GM12878 (cell line): ENCODE measurements around the gene PCED1B. TPM values are rescaled to one million over a fixed set of nuclear protein-coding genes. Genes with fewer than 3 reads are reported as not detected.

Experiments used
- ATAC-seq: fragments of 200-7000 bp; cut with Tn5 transposase; 3 replicates; pipeline ENCODE4 v1.9.1; 2020; ENCODE audit warnings: mild to moderate bottlenecking, moderate library complexity
- BruUV-seq: library from RNA; stranded (reverse); fragments of 400-500 nt; replicated peaks from 2 replicates; lab custom pipeline; 2021; lab: Mats Ljungman, UMichigan
- CTCF ChIA-PET: fragments of 300-600 bp; sonication (Branson Sonifier 250); formaldehyde crosslinking; extraction: SDS; loops from one replicate; lab custom pipeline; 2021; ENCODE audit warnings: inconsistent platforms; lab: Yijun Ruan, JAX
- POLR2A ChIA-PET: fragments of 350-600 bp; formaldehyde crosslinking; extraction: SDS; loops from one replicate; lab custom pipeline; 2021; ENCODE audit warnings: inconsistent platforms; lab: Charles Lee
- RAD21 ChIA-PET: fragments of 300-600 bp; sonication (Branson Sonifier 250); formaldehyde crosslinking; loops from one replicate; lab custom pipeline; 2023; ENCODE audit warnings: antibody characterized with exemption; ENCODE audit not compliant: unreplicated experiment; lab: Charles Lee
- SMC1A ChIA-PET: fragments of 300-600 bp; sonication (Branson Sonifier 250); formaldehyde crosslinking; loops from one replicate; lab custom pipeline; 2023; ENCODE audit not compliant: unreplicated experiment, uncharacterized antibody; lab: Charles Lee
- DNase-seq: peaks from one replicate; pipeline ENCODE4 v3.0.0-alpha.2; 2011; ENCODE audit warnings: low read depth, low spot score
- FAIRE-seq: peaks from 3 replicates; lab custom pipeline; 2011; peaks lifted over from hg19 to GRCh38; lab: Jason Lieb, UNC
- H2AFZ ChIP-seq: 2 replicates; pipeline ENCODE4 v1.6.0; 2011; ENCODE audit warnings: low read depth, low read length, control low read depth; ENCODE audit not compliant: control insufficient read depth
- H3K27ac ChIP-seq: 2 replicates; pipeline ENCODE4 v1.5.1; 2011; ENCODE audit warnings: control low read depth; ENCODE audit not compliant: control insufficient read depth, insufficient read depth
- H3K27me3 ChIP-seq, 2 experiments: replicated peaks in 1 of 2; 2 replicates each; pipeline versions ENCODE4 v1.6.0 to v1.6.1; 2011; ENCODE audit warnings: low read length in 1 of 2; ENCODE audit not compliant: control insufficient read depth in 2 of 2, insufficient read depth in 2 of 2
- H3K36me3 ChIP-seq, 2 experiments: 2 replicates each; pipeline ENCODE4 v1.5.1; 2011; ENCODE audit warnings: low read length in 1 of 2; ENCODE audit not compliant: control insufficient read depth in 2 of 2, insufficient read depth in 2 of 2
- H3K4me1 ChIP-seq: 2 replicates; pipeline ENCODE4 v1.6.1; 2011; ENCODE audit warnings: mild to moderate bottlenecking, low read length, moderate library complexity, mixed read lengths; ENCODE audit not compliant: control insufficient read depth, insufficient read depth
- H3K4me2 ChIP-seq: 2 replicates; pipeline ENCODE4 v1.6.0; 2011; ENCODE audit warnings: control low read depth; ENCODE audit not compliant: control insufficient read depth, insufficient read depth
- H3K4me3 ChIP-seq: fragments of 200-600 bp; sonication (generic); 2 replicates; pipeline ENCODE4 v1.5.1; 2016
- H3K79me2 ChIP-seq: 2 replicates; pipeline ENCODE4 v1.6.0; 2011; ENCODE audit warnings: low read length; ENCODE audit not compliant: control insufficient read depth, insufficient read depth
- H3K9ac ChIP-seq: 2 replicates; pipeline ENCODE4 v1.8.0; 2011; ENCODE audit warnings: low read length, control low read depth, mixed read lengths; ENCODE audit not compliant: control insufficient read depth, insufficient read depth
- H3K9me3 ChIP-seq: replicated peaks from 3 replicates; pipeline ENCODE4 v1.5.1; 2011; ENCODE audit warnings: mild to moderate bottlenecking, low read length; ENCODE audit not compliant: control insufficient read depth, insufficient read depth
- H4K20me1 ChIP-seq: 2 replicates; pipeline ENCODE4 v1.6.0; 2011; ENCODE audit not compliant: control insufficient read depth, insufficient read depth
- ATF7 ChIP-seq: fragments of 450-650 bp; IDR thresholded peaks from 2 replicates; pipeline ENCODE4 v1.6.1; 2016; ENCODE audit warnings: low read depth, mild to moderate bottlenecking
- CEBPB ChIP-seq, 2 experiments: fragments of 150-350 bp in 1 of 2; IDR thresholded peaks; 2 replicates each; pipeline ENCODE4 v1.6.1; 2012 to 2014; ENCODE audit warnings: low read depth in 2 of 2, low read length in 2 of 2, borderline replicate concordance in 1 of 2, inconsistent platforms in 1 of 2
- EP300 ChIP-seq, 2 experiments: fragments of 150-350 bp in 1 of 2; IDR thresholded peaks; 2 replicates each; pipeline ENCODE4 v1.6.1; 2011 to 2012; ENCODE audit warnings: low read depth in 2 of 2, low read length in 2 of 2, borderline replicate concordance in 1 of 2, improper control_type of control experiment in 1 of 2, inconsistent platforms in 1 of 2; ENCODE audit not compliant: control insufficient read depth in 1 of 2
- NR2F1 ChIP-seq: fragments of 450-650 bp; conservative IDR thresholded peaks from 2 replicates; pipeline ENCODE4 v1.6.1; 2017; ENCODE audit warnings: mild to moderate bottlenecking
- WGBS: methylation state at CpG from one replicate; pipeline ENCODE4 v1.1.6; 2016; ENCODE audit warnings: low lambda C conversion rate; ENCODE audit not compliant: insufficient replicate concordance, insufficient coverage; ENCODE audit errors: missing lambda C conversion rate; 5-methylcytosine and 5-hydroxymethylcytosine counted together
- in situ Hi-C: fragments of 300-500 bp; cut with MboI; formaldehyde crosslinking; loops from 9 replicates; pipeline ENCODE4 v1.14.3; 2018; ENCODE audit warnings: mixed read lengths
- intact Hi-C: fragments of 100-400 bp; cut with micrococcal nuclease; formaldehyde crosslinking; loops from one replicate; pipeline ENCODE4 v1.14.2; 2022; ENCODE audit not compliant: unreplicated experiment
- polyA plus RNA-seq, 11 experiments: library from polyadenylated mRNA; depleted of rRNA in 4 of 11; unstranded in 6 of 11; stranded (reverse) in 5 of 11; fragments of >200 nt; fragmentation: Nextera tagmentation in 4 of 11; fragmentation: Illumina TruSeq in 1 of 11; extraction: Ambion mirVana in 4 of 11; extraction: Trizol in 1 of 11; gene quantifications; 1 replicate in 1 of 11; 2 replicates in 10 of 11; pipeline versions ENCODE4 v1.2.1 to v1.2.3, GENCODE V29; 2011 to 2016; ENCODE audit warnings: inconsistent platforms in 2 of 11, missing spikeins in 2 of 11, low read depth in 1 of 11
- total RNA-seq, 4 experiments: library from RNA; depleted of rRNA in 3 of 4; stranded (reverse); fragments of >200 nt in 3 of 4; fragmentation: Illumina TruSeq in 1 of 4; extraction: Trizol in 1 of 4; gene quantifications; 2 replicates each; pipeline versions ENCODE4 v1.2.1 to v1.2.3, GENCODE V29; 2013 to 2021
- TF ChIP-seq, protein P1 (sequence below): fragments of 450-650 bp; IDR thresholded peaks from 2 replicates; pipeline ENCODE4 v1.6.1; 2018; ENCODE audit warnings: borderline replicate concordance, mild to moderate bottlenecking; ENCODE audit not compliant: partially characterized antibody

The PCED1B gene
- total and polyA plus RNA-seq, 10 of the 15 experiments (the other 5 are each of a cell fraction or from before 2014, with no cell fraction given) = 0.80 to 8.8 (median 3.0) TPM

DNA sequence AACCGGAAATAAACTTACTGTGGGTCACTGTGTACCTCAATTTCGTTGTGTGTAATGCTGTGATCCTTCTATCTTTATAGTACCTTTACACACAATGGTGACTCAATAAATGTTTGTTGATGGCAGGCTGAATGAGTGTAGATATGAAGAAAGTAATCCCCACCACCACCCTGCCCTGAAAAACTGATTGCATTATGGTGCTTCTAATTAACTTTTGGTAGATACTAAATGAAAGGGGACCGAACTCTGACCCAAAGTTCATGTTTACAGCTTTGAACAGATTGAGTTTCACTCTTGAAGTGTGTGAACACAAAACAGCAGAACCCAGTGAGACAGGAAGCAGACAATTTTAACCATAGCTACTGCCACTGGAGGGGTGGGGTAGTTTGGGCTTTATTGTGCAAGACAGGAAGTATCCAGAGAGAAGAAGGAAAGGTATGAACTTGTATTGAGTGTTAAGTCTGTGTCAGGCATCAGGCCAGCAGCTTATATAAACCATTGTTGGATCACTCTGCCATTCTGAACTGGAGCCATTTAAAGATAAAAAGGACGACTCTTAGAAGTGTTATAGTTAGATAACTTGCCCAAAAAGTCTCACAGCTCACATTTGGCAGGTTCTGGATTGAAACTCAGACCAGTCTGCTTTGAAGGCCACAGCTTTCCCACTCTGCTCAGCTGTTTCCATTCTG lies 197.3 kb downstream of the PCED1B start:
- ChIA-PET SMC1A (interaction anchor here (0.7 to 0.9 kb wide), 2 partner anchors 64 to 245 kb away, joined by 3 read pairs; no protein-coding TSS in a partner anchor), RAD21 (no interaction called here), POLR2A (no interaction called here), CTCF (interaction anchor here (0.7 to 1.0 kb wide), 2 partner anchors 10 to 120 kb away, joined by 3 read pairs; no protein-coding TSS in a partner anchor)
- Histone ChIP-seq H3K9me3 (no peaks in the 10 kb centered on the region), H3K9ac (no peak overlapping the region), H3K27ac (no peak overlapping the region), H3K4me3 (no peak overlapping the region), H4K20me1 (no peaks in the 10 kb centered on the region), H3K36me3 (no peaks in the 10 kb centered on the region), H3K79me2 (no peaks in the 10 kb centered on the region), H3K27me3 (peaks cover 0 to 5% of the 10 kb centered on the region in 2 experiments; a peak in 2 of 4 replicates), H2AFZ (no peak overlapping the region; the same call in 1 of the 2 replicates), H3K4me1 (peaks cover 5% of the 10 kb centered on the region), H3K4me2 (peak overlapping the region; percentile 5)
- BruUV-seq = no TSS peak
- no peak for TF ChIP-seq EP300 (IDR thresholded peaks at IDR 0.05; ENCODE audit: borderline replicate concordance in 1 of 2, control insufficient read depth in 1 of 2, low read depth in 2 of 2, low read length in 2 of 2)
- TF ChIP-seq, protein P1, sequence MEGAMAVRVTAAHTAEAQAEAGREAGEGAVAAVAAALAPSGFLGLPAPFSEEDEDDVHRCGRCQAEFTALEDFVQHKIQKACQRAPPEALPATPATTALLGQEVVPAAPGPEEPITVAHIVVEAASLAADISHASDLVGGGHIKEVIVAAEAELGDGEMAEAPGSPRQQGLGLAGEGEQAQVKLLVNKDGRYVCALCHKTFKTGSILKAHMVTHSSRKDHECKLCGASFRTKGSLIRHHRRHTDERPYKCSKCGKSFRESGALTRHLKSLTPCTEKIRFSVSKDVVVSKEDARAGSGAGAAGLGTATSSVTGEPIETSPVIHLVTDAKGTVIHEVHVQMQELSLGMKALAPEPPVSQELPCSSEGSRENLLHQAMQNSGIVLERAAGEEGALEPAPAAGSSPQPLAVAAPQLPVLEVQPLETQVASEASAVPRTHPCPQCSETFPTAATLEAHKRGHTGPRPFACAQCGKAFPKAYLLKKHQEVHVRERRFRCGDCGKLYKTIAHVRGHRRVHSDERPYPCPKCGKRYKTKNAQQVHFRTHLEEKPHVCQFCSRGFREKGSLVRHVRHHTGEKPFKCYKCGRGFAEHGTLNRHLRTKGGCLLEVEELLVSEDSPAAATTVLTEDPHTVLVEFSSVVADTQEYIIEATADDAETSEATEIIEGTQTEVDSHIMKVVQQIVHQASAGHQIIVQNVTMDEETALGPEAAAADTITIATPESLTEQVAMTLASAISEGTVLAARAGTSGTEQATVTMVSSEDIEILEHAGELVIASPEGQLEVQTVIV = no peak
- TF ChIP-seq ATF7 = no peak
- no peak for TF ChIP-seq NR2F1
- peak in 1 of 2 experiments; percentile 62; a peak in 1 of 4 replicates for TF ChIP-seq CEBPB (IDR thresholded peaks at IDR 0.05; ENCODE audit: borderline replicate concordance in 1 of 2, low read depth in 2 of 2, low read length in 2 of 2)
- ATAC-seq = peak; percentile 84
- intact Hi-C loops (no loop called here), in situ Hi-C loops (no loop called here)
- peak; percentile 90 for FAIRE-seq
- 1% methylated on average over 4 of the region's 4 CpGs for WGBS
- peak; percentile 36 for DNase-seq
